ENCODE measurements around the gene CLBA1.

- no peak for TF ChIP-seq EZH2 (IDR thresholded peaks at IDR 0.05; ENCODE audit: low read length, unreplicated experiment)
- no peak for TF ChIP-seq CTCF (conservative IDR thresholded peaks at IDR 0.05; ENCODE audit: low read depth, low read length)
Observed at GRCh38 chr14:104938436-104938835, 47.2 kb upstream of the CLBA1 start.

Measured in PC-3 (cell line).